SH-SY5Y (cell line): ENCODE data around the gene OS9.

ENCODE experiments used
- GATA2 ChIP-seq: IDR thresholded peaks from 2 replicates; pipeline ENCODE4 v1.6.1; 2011; ENCODE audit warnings: mild to moderate bottlenecking, low read depth, low read length
- GATA3 ChIP-seq: IDR thresholded peaks from 2 replicates; pipeline ENCODE4 v1.6.1; 2011; ENCODE audit warnings: low read depth, mild to moderate bottlenecking, low read length, moderate library complexity

The OS9 gene

GRCh38 chr12:57741844-57742738, 48.2 kb downstream of the OS9 start:
- TF ChIP-seq GATA2 (no peak), GATA3 (no peak)

- no peak for TF ChIP-seq GATA2
- no peak for TF ChIP-seq GATA3
Measured at GRCh38 chr12:57743769-57744168, 49.8 kb downstream of the OS9 start.

- no peak for TF ChIP-seq GATA3
- no peak for TF ChIP-seq GATA2
Measured at GRCh38 chr12:57744194-57744776, 50.4 kb downstream of the OS9 start.

GRCh38 chr12:57744777-57745484, 51.0 kb downstream of the OS9 start, which contains the start of gene TSPAN31:
Gene TSPAN31 (plus strand): TSS chr12:57745039. CDS start chr12:57745155, 116 bp downstream.
- TF ChIP-seq GATA2: no peak; the same call in 1 of the 2 replicates
- no peak for TF ChIP-seq GATA3

GRCh38 chr12:57745485-57745881, 51.6 kb downstream of the OS9 start:
- no peak for TF ChIP-seq GATA3
- no peak for TF ChIP-seq GATA2

- TF ChIP-seq GATA2 (no peak), GATA3 (no peak)
Measured at GRCh38 chr12:57746025-57746424, 52.1 kb downstream of the OS9 start.

GRCh38 chr12:57749061-57749460, 55.1 kb downstream of the OS9 start:
- TF ChIP-seq GATA3 (no peak), GATA2 (no peak)

- TF ChIP-seq GATA2 (no peak), GATA3 (no peak)
Measured at GRCh38 chr12:57750561-57751431, 56.9 kb downstream of the OS9 start.

GRCh38 chr12:57751432-57751787, 57.5 kb downstream of the OS9 start:
- TF ChIP-seq GATA3: no peak
- no peak for TF ChIP-seq GATA2

GRCh38 chr12:57751788-57752667, 58.1 kb downstream of the OS9 start, which contains the start of gene CDK4:
Gene CDK4 (minus strand): TSS chr12:57752310. CDS start chr12:57751717, 593 bp downstream.
- TF ChIP-seq GATA2: no peak
- no peak for TF ChIP-seq GATA3

- TF ChIP-seq GATA2: no peak
- TF ChIP-seq GATA3: no peak
Measured at GRCh38 chr12:57752668-57753000, 58.7 kb downstream of the OS9 start.

- TF ChIP-seq GATA3: no peak
- TF ChIP-seq GATA2: no peak
Measured at GRCh38 chr12:57753756-57754337, 59.9 kb downstream of the OS9 start.
